Esophagus squamous epithelium (tissue), 5 donors: ENCODE results near the gene CCDC74A. TPM values are rescaled to one million over a fixed set of nuclear protein-coding genes. Genes with fewer than 3 reads are reported as not detected.
"Not testable (repeated sequence)": the region's sequence is repeated elsewhere in the genome, so short reads cannot be mapped to it uniquely, and the experiment has no call there.

Source experiments
- DNase-seq: peaks from one replicate; lab custom pipeline; 2025; lab: John Stamatoyannopoulos, UW
- H3K27ac ChIP-seq, 4 donors: fragments of 200-600 bp; sonication (generic); one replicate each; pipeline ENCODE4 v1.5.1; 2016 to 2019; ENCODE audit warnings: mild to moderate bottlenecking in 1 of 4
- H3K27me3 ChIP-seq, 4 donors: fragments of 200-600 bp; sonication (generic); 1 replicate in 3 of 4; 2 replicates in 1 of 4; pipeline versions ENCODE4 v1.5.1 to v1.6.0; 2017 to 2021; ENCODE audit warnings: antibody characterized with exemption in 1 of 4
- H3K36me3 ChIP-seq, 3 donors: fragments of 200-600 bp; sonication (generic); one replicate each; pipeline ENCODE4 v1.5.1; 2016 to 2019
- H3K4me1 ChIP-seq, 3 donors: fragments of 200-600 bp; sonication (generic); one replicate each; pipeline ENCODE4 v1.5.1; 2017 to 2019
- H3K4me3 ChIP-seq, 4 donors: fragments of 200-600 bp; sonication (generic); 1 replicate in 3 of 4; 2 replicates in 1 of 4; pipeline ENCODE4 v1.5.1; 2016 to 2019; ENCODE audit warnings: mild to moderate bottlenecking in 2 of 4, moderate library complexity in 1 of 4
- H3K9me3 ChIP-seq, 3 donors: fragments of 200-600 bp; sonication (generic); one replicate each; pipeline ENCODE4 v1.5.1; 2016 to 2019
- CTCF ChIP-seq, 6 experiments: fragments of 450-650 bp in 4 of 6; fragments of 200-600 bp in 2 of 6; sonication (generic) in 2 of 6; IDR thresholded peaks; one replicate each; pipeline ENCODE4 v1.5.1; 2016 to 2019; ENCODE audit warnings: antibody characterized with exemption in 6 of 6, mild to moderate bottlenecking in 4 of 6, moderate library complexity in 4 of 6
- POLR2A ChIP-seq, 4 donors: fragments of 450-650 bp; IDR thresholded peaks; one replicate each; pipeline ENCODE4 v1.6.1; 2017; ENCODE audit warnings: antibody characterized with exemption in 4 of 4, mild to moderate bottlenecking in 4 of 4, moderate library complexity in 3 of 4
- WGBS, 2 donors: methylation state at CpG; one replicate each; pipeline ENCODE4 v1.1.5; 2018; 5-methylcytosine and 5-hydroxymethylcytosine counted together
- intact Hi-C: fragments of 100-400 bp; cut with DNase I; formaldehyde crosslinking; loops from one replicate; pipeline ENCODE4 v1.15.0; 2022
- total RNA-seq, 4 donors: library from RNA; depleted of rRNA; stranded (reverse); fragments of >200 nt; gene quantifications; one replicate each; pipeline ENCODE4 v1.1.0, GENCODE V29; 2016
- donor health status: DM: yes; HTN: yes; CAD: no.

Gene CCDC74A
- total RNA-seq, 4 donors from 2014 or later = 2.3 to 3.8 (median 2.7) TPM

DNA sequence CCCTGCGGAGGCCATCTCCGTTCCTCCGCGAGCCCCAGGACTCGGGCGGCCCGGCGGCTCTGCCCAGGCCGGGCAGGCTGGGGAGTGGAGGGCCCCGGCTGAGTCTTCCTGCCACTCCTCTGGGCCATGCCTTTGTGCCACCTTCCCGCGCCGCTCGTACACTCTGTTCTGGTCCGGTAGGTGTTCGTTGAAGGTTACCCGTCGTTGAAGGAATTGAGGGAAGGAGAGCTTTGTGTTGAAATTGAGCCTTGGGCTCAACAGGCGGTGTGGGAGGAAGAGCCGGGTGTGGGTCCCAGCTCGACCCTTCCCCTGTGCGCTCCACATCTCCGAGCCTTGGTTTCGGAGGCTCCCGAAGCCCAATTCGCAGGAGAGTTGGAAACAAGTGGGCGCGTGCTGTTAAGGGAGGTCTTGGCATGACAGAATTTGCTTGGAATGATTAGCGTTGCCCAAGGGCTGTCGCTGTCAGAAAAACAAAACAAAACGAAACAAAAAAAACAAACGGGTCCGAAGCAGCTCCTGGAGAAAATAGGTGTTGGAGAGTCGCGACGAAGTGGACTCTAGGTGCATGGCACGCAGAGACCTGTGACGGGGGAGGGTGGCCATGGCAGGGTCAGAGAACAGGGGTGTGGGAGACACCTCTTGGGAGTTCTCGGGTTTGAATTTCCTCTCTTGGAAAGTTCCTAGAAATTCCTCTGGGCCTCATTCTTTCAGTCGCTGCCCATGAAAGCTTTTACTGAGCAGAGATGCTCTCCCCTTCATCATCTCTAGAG lies 34.3 kb upstream of the CCDC74A start:
- no peak for DNase-seq
- H3K27ac ChIP-seq = peak overlapping the region; percentile 92 to 95 (median 94)
- no peaks in the 10 kb centered on the region for H3K9me3 ChIP-seq
- H3K4me1 ChIP-seq = peaks cover 23 to 44% (median 24%) of the 10 kb centered on the region in 3 donors
- H3K36me3 ChIP-seq = peaks cover 0 to 16% (median 0%) of the 10 kb centered on the region in 3 donors
- no peaks in the 10 kb centered on the region for H3K27me3 ChIP-seq
- TF ChIP-seq CTCF (IDR thresholded peaks at IDR 0.05) = no peak
- no peak for TF ChIP-seq POLR2A (IDR thresholded peaks at IDR 0.05)
- intact Hi-C loops = loop anchor here (5.0 kb wide), 1 partner anchor 179 kb away; no protein-coding TSS in a partner anchor
- peak overlapping the region; percentile 80 to 89 (median 86) for H3K4me3 ChIP-seq
- 1% methylated on average over 14 to 19 of the region's 40 CpGs for whole genome bisulfite sequencing, 2 donors

DNA sequence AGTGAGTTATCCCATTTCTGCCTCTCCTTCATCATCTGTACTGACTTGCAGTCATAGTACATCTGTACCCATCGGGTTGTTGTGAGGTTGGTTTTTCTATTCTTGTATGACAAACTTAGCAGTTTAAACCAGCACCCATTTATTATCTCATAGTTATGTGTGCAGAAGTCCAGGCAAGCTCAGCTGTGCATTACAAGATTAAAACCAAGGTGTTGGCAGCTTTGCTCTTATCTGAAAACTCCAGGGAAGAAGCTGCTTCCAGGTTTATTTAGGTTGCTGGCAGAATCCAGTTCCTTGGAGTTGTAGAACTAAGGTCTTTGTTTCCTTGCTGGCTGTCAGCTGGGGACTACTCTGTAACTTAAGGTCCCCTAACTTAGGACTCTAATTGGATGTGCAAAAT lies 32.2 kb upstream of the CCDC74A start:
- WGBS, 2 donors = 50 to 82% methylated on average over 1 of the region's 1 CpG
- DNase-seq, H3K4me3 ChIP-seq, H3K9me3 ChIP-seq, H3K27ac ChIP-seq, H3K27me3 ChIP-seq, intact Hi-C loops: not testable (repeated sequence)
- peaks cover 21 to 33% (median 22%) of the 10 kb centered on the region in 3 donors for H3K4me1 ChIP-seq
- H3K36me3 ChIP-seq = peaks cover 0 to 37% (median 0%) of the 10 kb centered on the region in 3 donors

- H3K4me1 ChIP-seq = peaks cover 13 to 29% (median 14%) of the 10 kb centered on the region in 3 donors
- H3K4me3 ChIP-seq, intact Hi-C loops, H3K9me3 ChIP-seq, H3K27me3 ChIP-seq, DNase-seq, H3K27ac ChIP-seq: not testable (repeated sequence)
- WGBS, 2 donors = 62 to 72% methylated on average over 4 to 7 of the region's 8 CpGs
- H3K36me3 ChIP-seq = peaks cover 0 to 67% (median 12%) of the 10 kb centered on the region in 3 donors
Observed at GRCh38 chr2:131498321-131498973, 29.2 kb upstream of the CCDC74A start.

DNA sequence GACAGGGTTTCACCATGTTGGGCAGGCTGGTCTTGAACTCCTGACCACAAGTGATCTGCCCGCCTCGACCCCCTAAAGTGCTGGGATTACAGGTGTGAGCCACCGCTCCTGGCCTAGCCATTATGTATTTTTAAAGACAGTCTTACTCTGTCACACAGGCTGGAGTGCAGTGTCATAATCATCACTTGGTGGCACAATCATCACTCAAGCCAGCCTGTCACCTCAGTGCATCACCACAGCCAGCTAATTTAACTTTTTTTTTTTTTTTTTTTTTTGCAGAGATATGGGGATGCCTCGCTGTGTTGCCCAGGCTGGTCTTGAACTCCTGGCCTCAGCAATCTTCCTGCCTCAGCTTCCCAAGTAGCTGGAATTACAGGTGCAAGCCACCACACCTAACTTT lies 24.1 kb upstream of the CCDC74A start:
- WGBS, 2 donors = 92 to 95% methylated on average over 4 of the region's 4 CpGs
- H3K27ac ChIP-seq, H3K9me3 ChIP-seq, H3K4me1 ChIP-seq, intact Hi-C loops, H3K4me3 ChIP-seq, H3K27me3 ChIP-seq, DNase-seq: not testable (repeated sequence)
- peaks cover 0 to 100% (median 39%) of the 10 kb centered on the region in 3 donors for H3K36me3 ChIP-seq

- H3K36me3 ChIP-seq = peaks cover 0 to 100% (median 45%) of the 10 kb centered on the region in 3 donors
- H3K4me3 ChIP-seq, H3K4me1 ChIP-seq, DNase-seq, H3K9me3 ChIP-seq, H3K27me3 ChIP-seq, intact Hi-C loops, H3K27ac ChIP-seq: not testable (repeated sequence)
- 80 to 87% methylated on average over 5 to 6 of the region's 7 CpGs for WGBS, 2 donors
Observed at GRCh38 chr2:131504082-131504750, 23.5 kb upstream of the CCDC74A start.

DNA sequence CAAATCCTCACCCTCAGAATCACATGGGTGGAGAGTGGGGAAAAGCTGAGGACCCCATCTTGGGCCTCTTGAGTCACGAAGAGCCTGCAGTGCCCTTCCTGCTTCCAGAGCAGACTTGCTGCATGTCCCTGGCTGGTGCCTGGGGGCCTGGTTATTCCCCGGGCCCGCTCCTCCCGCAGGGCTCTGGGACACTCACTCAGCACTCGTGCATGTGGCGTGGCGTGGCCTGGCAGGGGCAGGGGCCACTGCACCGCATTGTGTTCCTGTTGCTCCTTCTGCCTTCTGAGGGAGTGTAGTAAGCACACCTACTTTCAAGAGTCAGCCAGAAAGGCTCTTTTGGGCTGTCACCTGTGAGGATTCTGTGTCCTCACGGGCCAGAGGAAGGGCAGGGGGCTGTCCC lies 18.1 kb upstream of the CCDC74A start:
- peaks cover 4 to 97% (median 26%) of the 10 kb centered on the region in 3 donors for H3K36me3 ChIP-seq
- intact Hi-C loops = no loop called here
- 80 to 100% methylated on average over 1 of the region's 9 CpGs for WGBS, 2 donors
- H3K27ac ChIP-seq = no peak overlapping the region
- H3K4me1 ChIP-seq = no peaks in the 10 kb centered on the region
- TF ChIP-seq POLR2A (IDR thresholded peaks at IDR 0.05) (no peak), CTCF (IDR thresholded peaks at IDR 0.05) (no peak)
- H3K4me3 ChIP-seq = no peak overlapping the region
- DNase-seq = no peak
- H3K27me3 ChIP-seq = no peaks in the 10 kb centered on the region
- H3K9me3 ChIP-seq = no peaks in the 10 kb centered on the region

- WGBS, 2 donors = 80 to 84% methylated on average over 12 to 20 of the region's 22 CpGs
- H3K27ac ChIP-seq, H3K27me3 ChIP-seq, H3K4me3 ChIP-seq, H3K9me3 ChIP-seq, H3K4me1 ChIP-seq, DNase-seq, intact Hi-C loops: not testable (repeated sequence)
- H3K36me3 ChIP-seq = peaks cover 4 to 83% (median 15%) of the 10 kb centered on the region in 3 donors
Observed at GRCh38 chr2:131511291-131511968, 16.3 kb upstream of the CCDC74A start.

GRCh38 chr2:131511969-131512870 lies 15.5 kb upstream of the CCDC74A start:
- H3K9me3 ChIP-seq, intact Hi-C loops, H3K4me3 ChIP-seq, H3K27ac ChIP-seq, H3K4me1 ChIP-seq, H3K27me3 ChIP-seq, DNase-seq: not testable (repeated sequence)
- 59 to 92% methylated on average over 8 to 9 of the region's 17 CpGs for WGBS, 2 donors
- peaks cover 4 to 83% (median 12%) of the 10 kb centered on the region in 3 donors for H3K36me3 ChIP-seq
